Ovary (tissue), 3 donors: ENCODE data around the gene RHOV.

Experiments used
- CTCF ChIP-seq, 3 donors: fragments of 450-650 bp in 2 of 3; fragments of 200-600 bp in 1 of 3; IDR thresholded peaks; one replicate each; pipeline versions ENCODE4 v1.5.1 to v1.8.0; 2016 to 2022; ENCODE audit warnings: antibody characterized with exemption in 3 of 3, mild to moderate bottlenecking in 1 of 3
- EP300 ChIP-seq: sonication (generic); formaldehyde crosslinking; IDR thresholded peaks from one replicate; pipeline ENCODE4 v1.6.1; 2017; ENCODE audit warnings: antibody characterized with exemption
- POLR2A ChIP-seq: fragments of 450-650 bp; IDR thresholded peaks from one replicate; pipeline ENCODE4 v1.6.1; 2017; ENCODE audit warnings: antibody characterized with exemption, mild to moderate bottlenecking, moderate library complexity
- donor health status: DM: no; HTN: no; CAD: no.

- TF ChIP-seq EP300 (no peak), POLR2A (no peak), CTCF (IDR thresholded peaks at IDR 0.05) (no peak)
Observed at GRCh38 chr15:40845511-40846284, 28.3 kb downstream of the RHOV start.
